Forelimb muscle (tissue), 1 donor: ENCODE results near the gene RAB26. TPM values are rescaled to one million over a fixed set of nuclear protein-coding genes. Genes with fewer than 3 reads are reported as not detected.
"Not testable (repeated sequence)": the region's sequence is repeated elsewhere in the genome, so short reads cannot be mapped to it uniquely, and the experiment has no call there.

Experiments used
- DNase-seq: peaks from one replicate; pipeline ENCODE4 v3.0.0-alpha.2; 2013; ENCODE audit warnings: low read depth
- polyA plus RNA-seq: library from polyadenylated mRNA; unstranded; fragments of 120-200 nt; gene quantifications from one replicate; pipeline ENCODE4 v1.2.1, GENCODE V29; 2013; ENCODE audit not compliant: insufficient read length

RAB26 gene
- polyA plus RNA-seq, 1 donor, result 1.0 TPM

DNA sequence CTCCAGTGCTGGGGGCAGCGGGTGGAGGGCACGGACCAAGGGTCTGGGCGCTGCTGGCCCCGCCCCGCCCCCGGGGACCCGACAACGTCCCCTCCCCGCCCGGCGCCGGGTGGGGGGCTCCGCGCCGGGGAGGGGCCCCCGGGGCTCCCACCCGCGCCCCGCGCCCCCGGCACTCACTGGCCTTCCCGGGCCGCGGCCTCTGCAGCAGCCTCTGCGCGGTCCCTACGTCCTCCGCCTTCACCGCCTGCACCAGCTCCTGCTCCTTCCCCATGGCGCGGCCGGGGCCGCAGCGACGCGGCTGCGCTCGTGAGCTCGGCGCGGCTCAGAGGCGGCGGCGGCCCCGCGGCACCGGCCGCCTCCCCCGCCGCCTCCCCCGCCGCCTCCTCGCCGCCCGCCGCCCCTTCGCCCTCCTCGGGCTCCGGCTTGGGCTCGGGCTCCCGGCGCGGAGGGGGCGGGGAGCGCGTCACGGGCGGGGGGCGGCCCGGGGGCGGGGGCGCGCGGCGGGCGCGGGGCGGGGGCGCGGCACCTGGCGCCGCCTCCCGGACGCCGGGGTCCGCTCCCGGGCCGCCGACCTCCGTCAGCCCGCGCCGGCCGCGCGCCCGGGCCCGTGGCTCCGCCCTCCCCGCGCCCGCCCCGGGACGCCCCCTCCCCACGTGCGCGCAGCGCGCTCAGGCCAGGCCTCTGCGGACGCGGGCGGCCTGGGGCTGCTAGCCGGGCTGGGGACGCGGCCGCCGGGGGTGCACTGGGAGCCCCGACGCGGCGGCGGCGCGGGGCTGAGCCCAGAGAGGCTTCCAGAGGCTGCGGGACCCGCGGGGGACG, 47.9 kb downstream of the RAB26 start, which contains the start of gene CASKIN1:
Gene CASKIN1, minus strand, starts transcription at position 444 of the 819 bp plus-strand sequence. Its CDS starts 173 bp downstream, at position 271.
- DNase-seq, result no peak

DNA sequence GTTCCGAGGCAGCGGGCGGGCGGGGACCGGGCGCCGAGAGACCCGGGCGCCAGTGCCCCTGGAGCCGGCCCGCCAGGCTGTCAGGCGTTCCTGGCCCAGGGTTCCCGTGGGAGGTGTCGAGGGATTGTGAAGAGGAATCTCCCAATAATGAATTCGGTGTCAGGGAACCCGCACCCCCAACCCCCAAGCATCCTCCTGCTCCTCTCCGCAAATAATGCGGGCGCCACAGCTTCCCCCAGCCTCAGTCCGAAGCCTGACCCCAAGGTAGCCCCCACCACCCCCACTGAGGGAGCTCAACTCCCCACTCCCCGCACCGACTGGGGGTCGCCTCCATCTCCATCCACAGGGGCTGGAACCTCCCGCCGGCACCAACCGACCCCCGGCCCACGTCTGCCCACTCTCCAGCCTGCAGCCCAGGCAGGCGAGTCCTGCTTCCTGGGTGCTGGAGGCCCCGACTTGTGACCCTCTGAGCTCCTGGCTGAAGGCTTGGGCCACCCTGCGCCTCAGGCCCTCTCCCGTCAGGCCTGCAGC, 48.6 kb downstream of the RAB26 start:
- no peak for DNase-seq

DNA sequence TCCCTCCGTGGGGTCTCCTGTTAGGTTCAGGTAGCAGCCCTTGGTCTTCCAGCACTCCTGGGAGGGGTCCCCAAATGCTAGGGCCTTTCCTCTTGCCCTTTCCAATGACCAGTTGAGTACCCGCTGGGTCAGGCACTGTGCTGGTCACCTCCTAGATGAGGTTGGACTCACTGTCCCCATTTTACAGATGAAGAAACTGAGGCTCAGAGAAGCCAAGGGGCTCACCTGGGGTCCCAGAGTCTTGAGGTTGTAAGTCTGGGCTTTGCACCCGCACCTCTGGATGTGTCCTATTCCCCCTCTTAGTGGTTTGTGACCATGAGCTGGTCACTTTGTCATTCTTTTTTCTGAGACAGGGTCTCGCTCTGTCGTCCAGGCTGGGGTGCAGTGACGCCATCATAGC, 49.3 kb downstream of the RAB26 start:
- no peak for DNase-seq

DNA sequence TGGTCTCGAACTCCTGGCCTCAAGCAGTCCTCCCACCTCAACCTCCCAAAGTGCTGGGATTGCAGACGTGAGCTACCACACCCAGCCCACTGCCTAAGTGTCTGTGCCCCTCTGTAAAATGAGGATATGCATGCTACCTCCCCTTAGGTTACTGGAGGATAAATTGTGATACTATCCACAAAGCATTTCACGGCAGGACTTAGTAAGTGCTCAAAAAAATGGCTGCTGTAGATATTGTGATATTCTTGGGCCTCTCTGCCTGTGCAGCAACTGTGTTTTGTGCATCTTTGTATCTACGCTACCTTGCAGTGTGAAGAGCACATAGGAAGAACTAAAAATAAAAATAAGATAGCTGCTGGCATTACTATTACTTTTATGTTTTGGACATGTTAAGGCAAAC, 49.9 kb downstream of the RAB26 start:
- no peak for DNase-seq

DNA sequence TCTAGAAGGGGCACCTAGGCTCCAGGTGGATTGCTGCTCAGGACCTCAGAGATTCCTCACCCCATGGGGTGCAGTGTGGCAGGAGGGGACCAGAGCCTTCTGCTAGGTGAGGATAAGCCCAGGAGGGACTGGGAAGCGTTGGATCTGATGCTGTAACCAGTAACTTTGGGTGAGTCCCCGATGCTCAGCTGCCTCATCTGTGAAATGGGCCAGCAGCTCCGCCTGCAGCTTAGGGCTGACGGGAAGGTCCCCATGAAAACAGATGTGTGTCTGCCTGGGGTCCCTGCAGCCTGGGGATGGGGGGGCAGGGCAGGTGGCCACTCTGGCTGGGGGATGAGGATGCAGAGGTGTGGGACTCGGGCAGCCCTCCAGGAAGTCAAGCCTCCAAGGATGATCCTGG, 50.7 kb downstream of the RAB26 start:
- no peak for DNase-seq

DNA sequence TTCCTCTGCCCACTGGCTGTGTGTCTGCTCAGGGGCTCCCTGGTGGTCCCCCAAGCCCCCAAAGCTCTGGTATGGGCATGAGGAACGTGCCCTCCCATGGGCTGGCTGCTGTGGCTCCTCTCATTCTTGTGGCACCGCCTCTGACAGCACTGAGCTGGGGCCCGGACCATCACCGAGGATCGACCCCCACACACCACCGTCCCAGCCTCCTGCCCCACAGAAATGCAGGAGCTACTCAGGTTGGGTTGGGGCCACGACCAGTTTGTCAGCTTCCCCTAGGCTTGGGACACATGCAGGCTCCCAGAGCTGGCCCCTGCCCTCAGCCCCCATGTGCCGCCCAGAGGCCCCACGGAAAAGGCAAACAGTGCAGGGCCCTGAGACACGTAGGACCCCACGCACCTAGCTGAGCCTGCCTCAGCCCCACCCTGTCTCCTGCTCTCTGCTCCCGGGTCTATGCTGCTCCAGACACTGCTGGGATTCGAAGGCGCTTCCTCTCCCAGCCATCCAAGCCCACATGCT, 51.3 kb downstream of the RAB26 start:
- no peak for DNase-seq

DNA sequence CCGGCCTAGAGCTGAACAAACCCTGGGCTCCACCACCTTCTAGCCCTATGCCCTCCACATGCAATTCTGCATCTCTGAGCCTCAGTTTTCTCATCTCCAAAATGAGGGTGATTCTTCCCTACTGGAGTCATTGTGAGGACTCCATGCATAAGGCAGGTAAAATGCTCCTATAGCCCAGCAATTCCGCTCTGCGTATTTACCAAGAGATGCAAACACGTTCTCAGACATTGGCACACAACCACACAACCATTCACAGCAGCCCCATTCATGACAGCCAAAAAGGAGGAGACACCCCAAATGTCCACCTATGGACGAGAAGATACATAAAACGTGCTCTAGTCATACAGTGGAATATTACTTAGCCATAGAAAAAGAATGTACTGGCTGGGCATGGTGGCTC, 51.9 kb downstream of the RAB26 start:
- DNase-seq, result no peak

DNA sequence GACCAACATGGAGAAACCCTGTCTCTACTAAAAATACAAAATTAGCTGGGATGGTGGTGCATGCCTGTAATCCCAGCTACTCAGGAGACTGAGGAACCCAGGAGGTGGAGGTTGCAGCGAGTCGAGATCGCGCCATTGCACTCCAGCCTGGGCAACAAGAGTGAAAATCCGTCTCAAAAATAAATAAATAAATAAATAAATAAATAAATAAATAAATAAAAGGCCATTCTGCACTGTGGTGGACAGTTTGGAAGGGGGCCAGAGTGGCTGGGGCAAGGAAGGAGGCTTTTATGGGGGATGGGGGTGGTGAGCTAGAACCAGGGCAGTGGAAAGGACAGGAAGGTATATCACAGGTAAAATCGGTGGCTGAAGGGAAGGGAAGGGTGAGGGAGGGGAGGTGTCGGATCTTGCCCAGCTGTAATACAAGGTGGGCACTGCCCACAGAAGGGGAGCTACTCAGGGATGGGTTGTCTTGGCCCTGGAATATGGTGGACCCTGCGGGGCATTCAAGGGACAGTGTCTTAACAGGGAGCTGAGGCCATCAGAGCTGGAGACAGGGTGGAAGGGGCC, 54.8 kb downstream of the RAB26 start:
- not testable (repeated sequence) for DNase-seq

Other genes starting within 250 kb of the RAB26 start
- not detected for gene HS3ST6, start 230.2 kb upstream of the RAB26 start, polyA plus RNA-seq
- 38.3 TPM for gene MSRB1, start 205.4 kb upstream of the RAB26 start, polyA plus RNA-seq
- gene RPL3L, start 193.9 kb upstream of the RAB26 start, polyA plus RNA-seq, result 56.0 TPM
- gene NDUFB10, start 189.1 kb upstream of the RAB26 start, polyA plus RNA-seq, result 121 TPM
- 3,325 TPM for gene RPS2, start 183.8 kb upstream of the RAB26 start, polyA plus RNA-seq
- gene RNF151, start 181.8 kb upstream of the RAB26 start, polyA plus RNA-seq, result not detected
- 28.4 TPM for gene TBL3, start 176.6 kb upstream of the RAB26 start, polyA plus RNA-seq
- 1.4 TPM for gene NOXO1, start 167.2 kb upstream of the RAB26 start, polyA plus RNA-seq
- gene GFER, start 164.4 kb upstream of the RAB26 start, polyA plus RNA-seq, result 16.2 TPM
- 1.4 TPM for gene SYNGR3, start 158.7 kb upstream of the RAB26 start, polyA plus RNA-seq
- 24.9 TPM for gene ZNF598, start 138.8 kb upstream of the RAB26 start, polyA plus RNA-seq
- gene NPW, start 128.8 kb upstream of the RAB26 start, polyA plus RNA-seq, result 1.1 TPM
- gene NHERF2, start 121.7 kb upstream of the RAB26 start, polyA plus RNA-seq, result 36.7 TPM
- 11.2 TPM for gene NTHL1, start 100.8 kb upstream of the RAB26 start, polyA plus RNA-seq
- gene TSC2, start 100.6 kb upstream of the RAB26 start, polyA plus RNA-seq, result 70.4 TPM
- gene PKD1, start 12.7 kb upstream of the RAB26 start, polyA plus RNA-seq, result 140 TPM
- gene TRAF7, start 7.2 kb downstream of the RAB26 start, polyA plus RNA-seq, result 43.7 TPM
- gene CASKIN1, start 48.0 kb downstream of the RAB26 start, polyA plus RNA-seq, result 2.3 TPM
- 29.2 TPM for gene MLST8, start 56.8 kb downstream of the RAB26 start, polyA plus RNA-seq
- gene BRICD5, start 62.2 kb downstream of the RAB26 start, polyA plus RNA-seq, result 6.2 TPM
- gene PGP, start 66.2 kb downstream of the RAB26 start, polyA plus RNA-seq, result 15.4 TPM
- gene E4F1, start 75.0 kb downstream of the RAB26 start, polyA plus RNA-seq, result 14.3 TPM
- 1.1 TPM for gene DNASE1L2, start 87.8 kb downstream of the RAB26 start, polyA plus RNA-seq
- gene ECI1, start 103.0 kb downstream of the RAB26 start, polyA plus RNA-seq, result 56.3 TPM
- 160 TPM for gene RNPS1, start 119.5 kb downstream of the RAB26 start, polyA plus RNA-seq
- 14.5 TPM for gene ABCA3, start 192.1 kb downstream of the RAB26 start, polyA plus RNA-seq